Natural killer cell (primary cell): ENCODE measurements around the gene HINT2. TPM values are rescaled to one million over a fixed set of nuclear protein-coding genes. Genes with fewer than 3 reads are reported as not detected.

Source experiments
- ATAC-seq, 3 donors: fragments of 150-1000 bp in 2 of 3; fragments of 200-7000 bp in 1 of 3; cut with Tn5 transposase; 1 replicate in 1 of 3; 2 replicates in 2 of 3; pipeline ENCODE4 v1.10.0; 2021; ENCODE audit warnings: mild to moderate bottlenecking in 2 of 3, moderate library complexity in 2 of 3
- DNase-seq, 2 donors: peaks; one replicate each; pipeline versions ENCODE4 v3.0.0 to v3.0.0-alpha.2; 2013 to 2021; ENCODE audit warnings: mixed read lengths in 1 of 2
- H3K27ac ChIP-seq: one replicate; pipeline ENCODE4 v1.5.1; 2013; ENCODE audit warnings: mild to moderate bottlenecking, low read length
- H3K27me3 ChIP-seq: one replicate; pipeline ENCODE4 v1.6.1; 2013; ENCODE audit warnings: low read length; ENCODE audit not compliant: control insufficient read depth, insufficient read depth
- H3K36me3 ChIP-seq: one replicate; pipeline ENCODE4 v1.6.1; 2013; ENCODE audit warnings: low read length; ENCODE audit not compliant: control insufficient read depth, insufficient read depth
- H3K4me1 ChIP-seq: one replicate; pipeline ENCODE4 v1.6.1; 2013; ENCODE audit warnings: low read length; ENCODE audit not compliant: control insufficient read depth, insufficient read depth
- H3K4me3 ChIP-seq: one replicate; pipeline ENCODE4 v1.5.1; 2013; ENCODE audit warnings: low read length
- H3K9me3 ChIP-seq: one replicate; pipeline ENCODE4 v1.6.1; 2013; ENCODE audit warnings: low read length; ENCODE audit not compliant: control insufficient read depth, insufficient read depth
- H3K27ac Mint-ChIP-seq, 2 donors: one replicate each; pipeline ENCODE4 v1.8.0; 2022; ENCODE audit warnings: mild to moderate bottlenecking in 2 of 2, mixed read lengths in 2 of 2, moderate library complexity in 1 of 2
- H3K27me3 Mint-ChIP-seq, 2 donors: one replicate each; pipeline ENCODE4 v1.8.0; 2022; ENCODE audit warnings: low read depth in 2 of 2, mixed read lengths in 2 of 2
- H3K36me3 Mint-ChIP-seq: one replicate; pipeline ENCODE4 v1.8.0; 2022; ENCODE audit warnings: mixed read lengths
- H3K4me1 Mint-ChIP-seq, 2 donors: one replicate each; pipeline ENCODE4 v1.8.0; 2022; ENCODE audit warnings: mixed read lengths in 2 of 2
- H3K4me3 Mint-ChIP-seq: one replicate; pipeline ENCODE4 v1.8.0; 2022; ENCODE audit warnings: mild to moderate bottlenecking, moderate library complexity, mixed read lengths
- H3K9me3 Mint-ChIP-seq, 2 donors: one replicate each; pipeline ENCODE4 v1.8.0; 2022; ENCODE audit warnings: mixed read lengths in 2 of 2
- WGBS: methylation state at CpG from one replicate; pipeline ENCODE4 v1.1.7; 2013; ENCODE audit warnings: missing lambda C conversion rate; ENCODE audit not compliant: insufficient coverage; 5-methylcytosine and 5-hydroxymethylcytosine counted together
- intact Hi-C: fragments of 100-400 bp; cut with micrococcal nuclease; formaldehyde crosslinking; loops from one replicate; pipeline ENCODE4 v1.14.2; 2022
- total RNA-seq, 4 donors: library from RNA; stranded (reverse); fragments of 120-200 nt in 1 of 4; gene quantifications; one replicate each; pipeline versions ENCODE4 v1.2.3 to v1.2.4, GENCODE V29; 2013 to 2022
- TF ChIP-seq, protein P1 (sequence below): fragments of 200-600 bp; IDR thresholded peaks from one replicate; pipeline ENCODE4 v1.8.0; 2022; ENCODE audit warnings: antibody characterized with exemption

Gene HINT2
- total RNA-seq, 3 donors from 2014 or later (not counting 1 experiment from before 2014, with no cell fraction given) = 25.8 to 27.5 (median 25.9) TPM

DNA sequence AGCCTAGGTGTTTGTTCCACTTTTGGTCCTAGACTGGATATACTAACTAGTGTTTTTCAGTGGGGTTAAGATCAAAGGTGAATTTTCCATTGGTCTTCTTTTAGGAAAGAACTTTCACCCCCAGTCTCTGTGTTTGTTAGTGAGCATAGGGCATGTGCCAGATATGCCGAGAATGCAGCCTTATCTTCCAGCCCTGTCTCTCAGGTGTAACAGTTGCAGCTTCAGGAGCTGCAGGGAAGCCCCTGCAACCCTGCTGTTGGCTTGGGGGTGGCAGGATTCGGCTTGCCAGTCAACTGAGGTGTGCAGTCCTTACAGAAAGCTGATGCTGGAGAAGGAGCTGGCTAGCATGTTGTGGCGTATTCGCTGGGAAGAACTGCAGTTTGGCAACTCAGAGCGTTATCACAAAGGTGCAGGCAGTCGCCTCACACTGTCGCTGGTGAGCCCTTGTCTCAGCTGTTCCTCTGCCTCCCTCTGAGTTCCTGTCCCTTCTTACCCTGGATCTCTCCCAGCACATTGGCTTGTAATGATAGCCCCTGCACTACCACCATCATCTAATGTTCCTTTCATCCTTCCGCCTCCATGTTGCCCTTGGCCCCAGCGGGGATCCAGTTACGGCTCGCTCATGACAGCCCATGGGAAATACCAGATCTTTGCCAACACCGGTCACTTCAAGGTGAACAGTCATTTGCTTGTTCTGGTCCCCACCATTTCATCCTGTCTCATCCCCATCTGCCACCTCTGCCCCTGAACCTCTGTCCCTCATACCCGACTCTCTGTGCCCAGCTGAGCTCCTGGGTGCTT is 13.3 kb downstream of the HINT2 start:
- Histone ChIP-seq H3K27ac (no peak overlapping the region), H3K27me3 (no peaks in the 10 kb centered on the region), H3K4me3 (no peak overlapping the region), H3K36me3 (peaks cover 6% of the 10 kb centered on the region), H3K9me3 (no peaks in the 10 kb centered on the region), H3K4me1 (no peaks in the 10 kb centered on the region)
- Mint-ChIP-seq H3K4me3 (no peak overlapping the region), H3K4me1 (peaks cover 0 to 3% of the 10 kb centered on the region in 2 donors), H3K9me3 (no peaks in the 10 kb centered on the region), H3K27ac (no peak overlapping the region), H3K27me3 (no peaks in the 10 kb centered on the region), H3K36me3 (no peaks in the 10 kb centered on the region)
- intact Hi-C loops = no loop called here
- ATAC-seq = no peak
- TF ChIP-seq, protein P1, sequence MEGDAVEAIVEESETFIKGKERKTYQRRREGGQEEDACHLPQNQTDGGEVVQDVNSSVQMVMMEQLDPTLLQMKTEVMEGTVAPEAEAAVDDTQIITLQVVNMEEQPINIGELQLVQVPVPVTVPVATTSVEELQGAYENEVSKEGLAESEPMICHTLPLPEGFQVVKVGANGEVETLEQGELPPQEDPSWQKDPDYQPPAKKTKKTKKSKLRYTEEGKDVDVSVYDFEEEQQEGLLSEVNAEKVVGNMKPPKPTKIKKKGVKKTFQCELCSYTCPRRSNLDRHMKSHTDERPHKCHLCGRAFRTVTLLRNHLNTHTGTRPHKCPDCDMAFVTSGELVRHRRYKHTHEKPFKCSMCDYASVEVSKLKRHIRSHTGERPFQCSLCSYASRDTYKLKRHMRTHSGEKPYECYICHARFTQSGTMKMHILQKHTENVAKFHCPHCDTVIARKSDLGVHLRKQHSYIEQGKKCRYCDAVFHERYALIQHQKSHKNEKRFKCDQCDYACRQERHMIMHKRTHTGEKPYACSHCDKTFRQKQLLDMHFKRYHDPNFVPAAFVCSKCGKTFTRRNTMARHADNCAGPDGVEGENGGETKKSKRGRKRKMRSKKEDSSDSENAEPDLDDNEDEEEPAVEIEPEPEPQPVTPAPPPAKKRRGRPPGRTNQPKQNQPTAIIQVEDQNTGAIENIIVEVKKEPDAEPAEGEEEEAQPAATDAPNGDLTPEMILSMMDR = no peak
- WGBS = 94% methylated on average over 13 of the region's 13 CpGs
- no peak for DNase-seq

DNA sequence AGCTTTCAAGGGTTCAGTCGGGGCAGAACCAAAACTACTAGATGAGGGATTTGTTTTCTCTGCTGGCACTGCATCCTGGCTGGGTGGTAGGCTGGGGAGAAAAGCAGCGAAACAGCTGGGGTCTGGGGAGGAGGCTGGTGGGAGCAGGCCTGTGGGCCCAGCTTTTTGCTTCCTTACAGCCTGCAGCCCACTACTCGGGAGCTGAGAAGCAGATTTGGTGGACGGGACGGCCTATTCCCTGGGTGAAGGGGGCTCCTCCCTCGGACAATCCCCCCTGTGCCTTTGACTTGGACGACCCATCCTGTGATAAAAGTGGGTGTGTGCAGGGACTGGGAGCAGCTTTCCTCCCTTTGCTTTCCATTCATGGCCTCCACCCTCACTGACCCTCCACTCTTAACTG is 14.3 kb downstream of the HINT2 start:
- Mint-ChIP-seq H3K4me3 (no peak overlapping the region), H3K4me1 (peaks cover 0 to 3% of the 10 kb centered on the region in 2 donors), H3K27me3 (no peaks in the 10 kb centered on the region), H3K9me3 (no peaks in the 10 kb centered on the region), H3K36me3 (no peaks in the 10 kb centered on the region), H3K27ac (no peak overlapping the region)
- 92% methylated on average over 7 of the region's 7 CpGs for WGBS
- H3K27me3 ChIP-seq = no peaks in the 10 kb centered on the region
- TF ChIP-seq, protein P1 = no peak
- H3K4me3 ChIP-seq = no peak overlapping the region
- DNase-seq = no peak
- H3K36me3 ChIP-seq = peaks cover 4% of the 10 kb centered on the region
- H3K4me1 ChIP-seq = no peaks in the 10 kb centered on the region
- ATAC-seq = no peak
- intact Hi-C loops = no loop called here
- no peaks in the 10 kb centered on the region for H3K9me3 ChIP-seq
- H3K27ac ChIP-seq = no peak overlapping the region

DNA sequence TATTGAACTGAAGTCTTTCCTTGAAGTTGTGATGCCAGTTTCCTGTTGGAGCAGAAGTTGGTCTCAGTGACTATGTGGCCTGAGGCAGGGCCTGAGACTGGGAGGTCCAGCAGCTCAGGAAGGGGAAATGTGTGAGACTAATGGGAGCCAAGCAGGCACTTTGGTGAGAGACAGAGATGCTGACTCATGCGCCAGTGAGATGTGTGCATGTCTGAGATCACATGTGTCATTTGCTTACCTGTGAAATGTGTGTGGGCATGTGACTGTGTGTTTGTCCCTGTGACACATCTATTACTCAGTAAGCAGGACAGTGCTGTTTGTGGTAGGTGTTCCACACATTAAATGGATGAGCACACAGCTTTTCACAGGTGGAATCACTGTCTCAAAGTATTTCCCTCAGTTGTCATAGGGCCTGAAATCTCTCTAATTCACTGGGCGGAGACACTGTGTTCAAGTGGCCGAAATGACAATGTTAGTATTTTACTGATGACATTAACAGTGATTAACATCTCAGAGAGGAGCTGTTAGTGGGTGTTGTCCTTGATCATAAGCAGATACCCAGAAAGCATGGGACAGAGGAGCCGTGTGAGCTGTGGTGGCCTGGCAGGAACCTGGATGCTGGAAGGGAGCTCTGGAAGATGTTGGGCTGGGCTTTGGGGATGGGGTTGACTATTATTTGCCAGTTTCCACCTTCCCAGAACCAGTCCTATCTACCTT is 16.0 kb downstream of the HINT2 start:
- Mint-ChIP-seq H3K4me3 (no peak overlapping the region), H3K27ac (no peak overlapping the region), H3K4me1 (peaks cover 0 to 9% of the 10 kb centered on the region in 2 donors), H3K9me3 (no peaks in the 10 kb centered on the region), H3K36me3 (no peaks in the 10 kb centered on the region), H3K27me3 (no peaks in the 10 kb centered on the region)
- ATAC-seq (peak in 1 of 3 donors; percentile 31), DNase-seq (no peak)
- intact Hi-C loops = no loop called here
- H3K9me3 ChIP-seq = no peaks in the 10 kb centered on the region
- no peak overlapping the region for H3K27ac ChIP-seq
- WGBS = 94% methylated on average over 4 of the region's 4 CpGs
- no peaks in the 10 kb centered on the region for H3K27me3 ChIP-seq
- no peaks in the 10 kb centered on the region for H3K4me1 ChIP-seq
- peaks cover 3% of the 10 kb centered on the region for H3K36me3 ChIP-seq
- TF ChIP-seq, protein P1 = no peak
- no peak overlapping the region for H3K4me3 ChIP-seq
